HCT116 (cell line): ENCODE results near the gene ACD. TPM values are rescaled to one million over a fixed set of nuclear protein-coding genes. Genes with fewer than 3 reads are reported as not detected.

Experiments
- CEBPB ChIP-seq: IDR thresholded peaks from 2 replicates; pipeline ENCODE4 v1.6.1; 2012; ENCODE audit warnings: low read depth
- total RNA-seq: library from RNA; stranded (reverse); gene quantifications from one replicate; pipeline ENCODE4 v1.2.1, GENCODE V29; 2021; ENCODE audit not compliant: unreplicated experiment
- TF ChIP-seq, protein P1 (sequence below), 3 experiments: fragments of 200-600 bp in 1 of 3; sonication (generic) in 1 of 3; IDR thresholded peaks in 2 of 3; conservative IDR thresholded peaks in 1 of 3; 2 replicates each; pipeline ENCODE4 v1.5.1; 2012 to 2017; ENCODE audit warnings: low read depth in 2 of 3, low read length in 2 of 3, antibody characterized with exemption in 1 of 3, borderline replicate concordance in 1 of 3, control low read depth in 1 of 3, mild to moderate bottlenecking in 1 of 3, mixed read lengths in 1 of 3, mixed run types in 1 of 3, moderate library complexity in 1 of 3; ENCODE audit not compliant: insufficient read depth in 1 of 3

The ACD gene
- total RNA-seq, 1 experiment from 2014 or later = 53.8 TPM

DNA sequence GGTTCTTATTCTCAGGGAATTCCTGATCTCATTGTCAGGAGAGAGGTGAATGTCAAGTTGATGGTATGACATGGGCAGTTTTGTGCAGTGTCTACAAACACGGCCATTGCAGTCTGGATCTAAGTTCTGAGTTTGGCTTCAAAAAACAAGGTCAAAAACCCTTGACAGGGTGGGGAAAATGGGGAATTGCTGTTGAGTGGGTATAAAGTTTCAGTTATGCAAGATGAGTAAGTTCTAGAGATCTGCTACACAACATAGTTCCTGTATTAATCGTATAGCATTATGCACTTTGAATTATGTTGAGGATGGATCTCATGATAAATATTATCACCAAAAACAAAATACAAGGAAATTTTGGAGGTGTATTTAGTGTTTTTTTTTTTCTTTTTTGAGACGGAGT, 51.7 kb downstream of the ACD start (continued):
- TF ChIP-seq, protein P1, sequence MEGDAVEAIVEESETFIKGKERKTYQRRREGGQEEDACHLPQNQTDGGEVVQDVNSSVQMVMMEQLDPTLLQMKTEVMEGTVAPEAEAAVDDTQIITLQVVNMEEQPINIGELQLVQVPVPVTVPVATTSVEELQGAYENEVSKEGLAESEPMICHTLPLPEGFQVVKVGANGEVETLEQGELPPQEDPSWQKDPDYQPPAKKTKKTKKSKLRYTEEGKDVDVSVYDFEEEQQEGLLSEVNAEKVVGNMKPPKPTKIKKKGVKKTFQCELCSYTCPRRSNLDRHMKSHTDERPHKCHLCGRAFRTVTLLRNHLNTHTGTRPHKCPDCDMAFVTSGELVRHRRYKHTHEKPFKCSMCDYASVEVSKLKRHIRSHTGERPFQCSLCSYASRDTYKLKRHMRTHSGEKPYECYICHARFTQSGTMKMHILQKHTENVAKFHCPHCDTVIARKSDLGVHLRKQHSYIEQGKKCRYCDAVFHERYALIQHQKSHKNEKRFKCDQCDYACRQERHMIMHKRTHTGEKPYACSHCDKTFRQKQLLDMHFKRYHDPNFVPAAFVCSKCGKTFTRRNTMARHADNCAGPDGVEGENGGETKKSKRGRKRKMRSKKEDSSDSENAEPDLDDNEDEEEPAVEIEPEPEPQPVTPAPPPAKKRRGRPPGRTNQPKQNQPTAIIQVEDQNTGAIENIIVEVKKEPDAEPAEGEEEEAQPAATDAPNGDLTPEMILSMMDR (IDR thresholded peaks at IDR 0.05 in 2 of 3, conservative IDR thresholded peaks at IDR 0.05 in 1 of 3; ENCODE audit: borderline replicate concordance in 1 of 3, insufficient read depth in 1 of 3, low read depth in 2 of 3, low read length in 2 of 3) = no peak
- no peak for TF ChIP-seq CEBPB

Other genes with a start within 250 kb of the ACD start
- gene ZDHHC1, start 243.8 kb downstream of the ACD start, total RNA-seq = 9.1 TPM
- 9.7 TPM for gene HSD11B2, start 229.1 kb downstream of the ACD start, total RNA-seq
- gene ATP6V0D1, start 179.1 kb downstream of the ACD start, total RNA-seq = 36.6 TPM
- not detected for gene AGRP, start 176.7 kb downstream of the ACD start, total RNA-seq
- gene RIPOR1, start 131.4 kb downstream of the ACD start, total RNA-seq = 60.0 TPM
- 48.3 TPM for gene CTCF, start 97.7 kb downstream of the ACD start, total RNA-seq
- gene CARMIL2, start 15.1 kb downstream of the ACD start, total RNA-seq = 33.9 TPM
- gene PARD6A, start 700 bp upstream of the ACD start, total RNA-seq = 5.6 TPM
- gene ENKD1, start 6.5 kb upstream of the ACD start, total RNA-seq = 16.8 TPM
- gene C16orf86, start 6.6 kb upstream of the ACD start, total RNA-seq = 0.79 TPM
- 17.4 TPM for gene GFOD2, start 59.1 kb upstream of the ACD start, total RNA-seq
- gene RANBP10, start 146.3 kb upstream of the ACD start, total RNA-seq = 16.9 TPM
- 1.2 TPM for gene TSNAXIP1, start 146.6 kb upstream of the ACD start, total RNA-seq
- gene THAP11, start 182.1 kb upstream of the ACD start, total RNA-seq = 25.4 TPM
- 145 TPM for gene NUTF2, start 186.7 kb upstream of the ACD start, total RNA-seq
- 40.5 TPM for gene CENPT, start 187.4 kb upstream of the ACD start, total RNA-seq
- gene EDC4, start 212.8 kb upstream of the ACD start, total RNA-seq = 100 TPM
- 1.4 TPM for gene NRN1L, start 224.6 kb upstream of the ACD start, total RNA-seq
- 16.2 TPM for gene PSKH1, start 233.0 kb upstream of the ACD start, total RNA-seq